22Rv1 (cell line): Measurements from ENCODE around the gene COL23A1.

Experiments
- ZFX ChIP-seq: fragments of 450-650 bp; IDR thresholded peaks from 2 replicates; pipeline ENCODE4 v1.6.1; 2017; ENCODE audit warnings: antibody characterized with exemption, borderline replicate concordance
- TF ChIP-seq, protein P1 (sequence below): fragments of 450-650 bp; IDR thresholded peaks from 2 replicates; pipeline ENCODE4 v1.5.1; 2017; ENCODE audit warnings: mild to moderate bottlenecking

GRCh38 chr5:178238313-178238635 lies 351.9 kb downstream of the COL23A1 start:
- TF ChIP-seq, protein P1, sequence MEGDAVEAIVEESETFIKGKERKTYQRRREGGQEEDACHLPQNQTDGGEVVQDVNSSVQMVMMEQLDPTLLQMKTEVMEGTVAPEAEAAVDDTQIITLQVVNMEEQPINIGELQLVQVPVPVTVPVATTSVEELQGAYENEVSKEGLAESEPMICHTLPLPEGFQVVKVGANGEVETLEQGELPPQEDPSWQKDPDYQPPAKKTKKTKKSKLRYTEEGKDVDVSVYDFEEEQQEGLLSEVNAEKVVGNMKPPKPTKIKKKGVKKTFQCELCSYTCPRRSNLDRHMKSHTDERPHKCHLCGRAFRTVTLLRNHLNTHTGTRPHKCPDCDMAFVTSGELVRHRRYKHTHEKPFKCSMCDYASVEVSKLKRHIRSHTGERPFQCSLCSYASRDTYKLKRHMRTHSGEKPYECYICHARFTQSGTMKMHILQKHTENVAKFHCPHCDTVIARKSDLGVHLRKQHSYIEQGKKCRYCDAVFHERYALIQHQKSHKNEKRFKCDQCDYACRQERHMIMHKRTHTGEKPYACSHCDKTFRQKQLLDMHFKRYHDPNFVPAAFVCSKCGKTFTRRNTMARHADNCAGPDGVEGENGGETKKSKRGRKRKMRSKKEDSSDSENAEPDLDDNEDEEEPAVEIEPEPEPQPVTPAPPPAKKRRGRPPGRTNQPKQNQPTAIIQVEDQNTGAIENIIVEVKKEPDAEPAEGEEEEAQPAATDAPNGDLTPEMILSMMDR: no peak
- no peak for TF ChIP-seq ZFX
